Ovary (tissue), 3 donors: Measurements from ENCODE around the gene TSPAN4.

Experiments
- EP300 ChIP-seq: sonication (generic); formaldehyde crosslinking; IDR thresholded peaks from one replicate; pipeline ENCODE4 v1.6.1; 2017; ENCODE audit warnings: antibody characterized with exemption
- POLR2A ChIP-seq: fragments of 450-650 bp; IDR thresholded peaks from one replicate; pipeline ENCODE4 v1.6.1; 2017; ENCODE audit warnings: antibody characterized with exemption, mild to moderate bottlenecking, moderate library complexity
- TF ChIP-seq, protein P1 (sequence below), 3 donors: fragments of 450-650 bp in 2 of 3; fragments of 200-600 bp in 1 of 3; IDR thresholded peaks; one replicate each; pipeline versions ENCODE4 v1.5.1 to v1.8.0; 2016 to 2022; ENCODE audit warnings: antibody characterized with exemption in 3 of 3, mild to moderate bottlenecking in 1 of 3
- donor health status: DM: no; HTN: no; CAD: no.

DNA sequence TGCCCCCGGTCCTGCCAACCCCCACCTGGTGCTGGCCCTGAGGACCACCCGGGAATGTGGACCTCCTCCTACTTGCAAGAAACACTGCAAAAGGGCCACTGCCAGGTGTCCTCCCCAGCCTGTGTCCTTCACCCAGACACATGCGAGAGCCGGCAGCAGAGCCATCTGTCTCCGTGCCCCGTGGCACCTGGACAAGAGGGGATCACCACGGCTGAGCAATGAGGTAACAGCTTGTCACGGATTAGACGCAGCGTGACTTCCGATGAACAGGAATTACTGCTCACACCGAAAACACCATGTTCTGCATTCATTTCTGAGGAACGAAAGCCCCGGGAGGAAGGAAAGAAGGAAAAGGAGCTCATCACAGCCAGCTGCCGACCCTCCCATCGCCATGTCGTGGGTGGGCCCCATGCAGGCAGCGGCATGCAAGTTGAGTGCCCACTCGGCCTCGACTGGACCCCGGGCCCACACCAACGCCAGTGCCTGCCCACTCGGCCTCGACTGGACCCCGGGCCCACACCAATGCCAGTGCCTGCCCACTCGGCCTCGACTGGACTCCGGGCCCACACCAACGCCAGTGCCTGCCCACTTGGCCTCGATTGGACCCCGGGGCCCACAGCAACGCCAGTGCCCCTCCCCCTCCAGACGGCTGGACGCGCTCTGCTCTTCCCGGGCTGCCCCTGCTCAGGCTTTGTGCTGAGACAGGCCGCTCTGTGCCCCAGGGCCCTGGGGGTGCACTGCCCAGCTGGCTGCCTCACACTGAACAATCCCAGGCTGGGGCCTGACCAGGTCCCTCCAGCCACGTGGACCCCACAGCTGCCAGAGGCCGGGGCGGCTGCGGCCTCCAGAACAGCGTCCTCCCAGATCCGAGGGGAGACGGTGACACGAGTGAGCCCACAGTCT lies 45.9 kb downstream of the TSPAN4 start:
- TF ChIP-seq, protein P1, sequence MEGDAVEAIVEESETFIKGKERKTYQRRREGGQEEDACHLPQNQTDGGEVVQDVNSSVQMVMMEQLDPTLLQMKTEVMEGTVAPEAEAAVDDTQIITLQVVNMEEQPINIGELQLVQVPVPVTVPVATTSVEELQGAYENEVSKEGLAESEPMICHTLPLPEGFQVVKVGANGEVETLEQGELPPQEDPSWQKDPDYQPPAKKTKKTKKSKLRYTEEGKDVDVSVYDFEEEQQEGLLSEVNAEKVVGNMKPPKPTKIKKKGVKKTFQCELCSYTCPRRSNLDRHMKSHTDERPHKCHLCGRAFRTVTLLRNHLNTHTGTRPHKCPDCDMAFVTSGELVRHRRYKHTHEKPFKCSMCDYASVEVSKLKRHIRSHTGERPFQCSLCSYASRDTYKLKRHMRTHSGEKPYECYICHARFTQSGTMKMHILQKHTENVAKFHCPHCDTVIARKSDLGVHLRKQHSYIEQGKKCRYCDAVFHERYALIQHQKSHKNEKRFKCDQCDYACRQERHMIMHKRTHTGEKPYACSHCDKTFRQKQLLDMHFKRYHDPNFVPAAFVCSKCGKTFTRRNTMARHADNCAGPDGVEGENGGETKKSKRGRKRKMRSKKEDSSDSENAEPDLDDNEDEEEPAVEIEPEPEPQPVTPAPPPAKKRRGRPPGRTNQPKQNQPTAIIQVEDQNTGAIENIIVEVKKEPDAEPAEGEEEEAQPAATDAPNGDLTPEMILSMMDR (IDR thresholded peaks at IDR 0.05), result no peak
- TF ChIP-seq POLR2A (no peak), EP300 (no peak)
